ENCODE data around the gene FRRS1. TPM values are rescaled to one million over a fixed set of nuclear protein-coding genes. Genes with fewer than 3 reads are reported as not detected.

Gene FRRS1
- not detected in 2 replicates for polyA plus RNA-seq

GRCh38 chr1:99766378-99766800 is at the start of gene FRRS1:
Gene FRRS1 (minus strand): TSS chr1:99766635. CDS start chr1:99748768, 17,867 bp downstream.

Other genes with a start within 250 kb of the FRRS1 start
- gene PALMD, start 120.5 kb downstream of the FRRS1 start, polyA plus RNA-seq, result 0.30 TPM in 1 of 2 replicates, not detected in the other
- 8.0 and 11.0 TPM in 2 replicates for gene AGL, start 83.7 kb upstream of the FRRS1 start, polyA plus RNA-seq
- 26.2 and 30.4 TPM in 2 replicates for gene SLC35A3, start 203.4 kb upstream of the FRRS1 start, polyA plus RNA-seq

Data from Purkinje cell (primary cell).